ENCODE measurements around the gene XRRA1. TPM values are rescaled to one million over a fixed set of nuclear protein-coding genes. Genes with fewer than 3 reads are reported as not detected.

XRRA1 gene
- total and polyA plus RNA-seq, 3 donors from 2014 or later = 58.4 to 137 (median 74.0) TPM

DNA sequence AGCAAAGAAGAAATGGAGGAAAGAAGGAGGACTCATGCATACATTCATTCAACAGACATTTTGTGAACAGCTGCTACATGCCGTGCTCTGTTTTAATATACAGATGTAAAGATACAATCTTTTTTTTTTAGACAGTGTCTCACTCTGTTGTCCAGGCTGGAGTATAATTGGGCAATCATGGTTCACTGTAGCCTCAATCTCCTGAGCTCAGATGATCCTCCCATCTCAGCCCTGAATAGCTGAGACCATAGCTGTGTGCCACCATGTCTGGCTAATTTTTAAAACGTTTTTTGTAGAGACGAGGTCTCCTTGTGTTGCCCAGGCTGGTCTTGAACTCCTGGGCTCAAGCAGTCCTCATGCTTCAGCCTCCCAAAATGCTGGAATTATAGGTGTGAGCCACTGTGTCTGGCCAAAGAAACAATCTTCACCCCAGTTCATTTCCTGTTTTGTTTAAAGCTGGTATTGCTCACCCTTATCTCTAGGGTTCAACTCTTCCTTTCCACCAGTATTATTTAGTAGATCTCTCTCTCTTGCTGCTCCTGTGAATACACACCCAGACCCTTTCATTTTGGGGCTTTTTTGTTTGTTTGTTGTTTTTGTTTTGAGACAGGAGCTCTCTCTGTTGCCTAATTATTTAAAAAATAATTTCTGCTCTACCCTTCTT is 130.5 kb downstream of the XRRA1 start:
- Histone ChIP-seq H3K4me1 (peaks cover 20% of the 10 kb centered on the region), H3K27me3 (no peaks in the 10 kb centered on the region), H3K27ac (no peak overlapping the region), H3K9me3 (no peaks in the 10 kb centered on the region), H3K36me3 (ENCODE audit: low read depth, missing control alignments) (no peaks in the 10 kb centered on the region), H3K4me3 (no peak overlapping the region)
- WGBS, 2 donors = 67 to 93% methylated on average over 3 of the region's 3 CpGs
- intact Hi-C loops (cut with DNase I; ENCODE audit: low total_unique reads) = no loop called here
- DNase-seq = no peak
- TF ChIP-seq POLR2A (IDR thresholded peaks at IDR 0.05) = no peak
- TF ChIP-seq, protein P1, sequence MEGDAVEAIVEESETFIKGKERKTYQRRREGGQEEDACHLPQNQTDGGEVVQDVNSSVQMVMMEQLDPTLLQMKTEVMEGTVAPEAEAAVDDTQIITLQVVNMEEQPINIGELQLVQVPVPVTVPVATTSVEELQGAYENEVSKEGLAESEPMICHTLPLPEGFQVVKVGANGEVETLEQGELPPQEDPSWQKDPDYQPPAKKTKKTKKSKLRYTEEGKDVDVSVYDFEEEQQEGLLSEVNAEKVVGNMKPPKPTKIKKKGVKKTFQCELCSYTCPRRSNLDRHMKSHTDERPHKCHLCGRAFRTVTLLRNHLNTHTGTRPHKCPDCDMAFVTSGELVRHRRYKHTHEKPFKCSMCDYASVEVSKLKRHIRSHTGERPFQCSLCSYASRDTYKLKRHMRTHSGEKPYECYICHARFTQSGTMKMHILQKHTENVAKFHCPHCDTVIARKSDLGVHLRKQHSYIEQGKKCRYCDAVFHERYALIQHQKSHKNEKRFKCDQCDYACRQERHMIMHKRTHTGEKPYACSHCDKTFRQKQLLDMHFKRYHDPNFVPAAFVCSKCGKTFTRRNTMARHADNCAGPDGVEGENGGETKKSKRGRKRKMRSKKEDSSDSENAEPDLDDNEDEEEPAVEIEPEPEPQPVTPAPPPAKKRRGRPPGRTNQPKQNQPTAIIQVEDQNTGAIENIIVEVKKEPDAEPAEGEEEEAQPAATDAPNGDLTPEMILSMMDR (IDR thresholded peaks at IDR 0.05) = no peak

DNA sequence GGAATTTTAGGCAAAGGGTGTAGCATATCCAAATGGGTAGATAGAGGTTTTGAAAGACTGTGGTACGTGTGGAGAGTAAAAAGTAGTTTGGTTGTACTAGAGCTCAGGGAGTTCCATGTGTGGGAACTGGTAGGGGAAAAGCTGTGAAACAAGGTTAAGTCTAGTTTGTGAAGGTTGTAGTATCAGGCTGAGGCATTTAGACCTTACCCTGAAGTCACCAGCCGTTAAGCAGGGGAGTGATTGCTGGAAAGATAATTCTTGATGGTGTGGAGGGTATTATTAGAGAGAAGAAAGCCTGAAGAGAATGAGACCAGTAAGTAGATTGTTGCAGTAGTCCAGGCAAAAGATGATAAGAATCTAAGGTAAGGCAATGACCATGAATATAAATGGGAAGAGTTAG is 132.2 kb downstream of the XRRA1 start:
- no peak for DNase-seq
- 87 to 90% methylated on average over 2 of the region's 2 CpGs for WGBS, 2 donors
- intact Hi-C loops (cut with DNase I; ENCODE audit: low total_unique reads) = no loop called here
- Histone ChIP-seq H3K27ac (no peak overlapping the region), H3K4me1 (peaks cover 13% of the 10 kb centered on the region), H3K27me3 (no peaks in the 10 kb centered on the region), H3K4me3 (no peak overlapping the region), H3K9me3 (no peaks in the 10 kb centered on the region), H3K36me3 (ENCODE audit: low read depth, missing control alignments) (no peaks in the 10 kb centered on the region)
- TF ChIP-seq, protein P1 (IDR thresholded peaks at IDR 0.05) = no peak
- TF ChIP-seq POLR2A (IDR thresholded peaks at IDR 0.05) = no peak

DNA sequence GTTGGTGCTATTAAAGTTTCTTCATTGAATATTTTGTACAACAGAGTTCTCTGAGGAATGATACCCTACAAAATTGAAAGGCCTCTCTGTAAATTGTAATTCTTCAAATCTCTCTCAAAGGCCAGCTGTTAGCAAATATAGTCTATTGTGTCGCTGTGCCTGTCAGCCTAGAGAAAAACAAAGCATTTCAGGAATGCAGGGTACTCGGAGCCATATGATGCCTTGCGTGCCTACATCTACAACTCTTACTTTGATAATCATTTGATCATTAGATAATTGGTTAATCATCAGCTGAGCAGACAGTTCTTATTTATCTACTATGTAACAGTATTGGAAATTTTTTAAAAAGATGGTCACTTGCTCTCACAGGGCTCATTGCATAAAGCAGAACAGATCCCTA is 132.9 kb downstream of the XRRA1 start:
- Histone ChIP-seq H3K36me3 (ENCODE audit: low read depth, missing control alignments) (no peaks in the 10 kb centered on the region), H3K4me1 (peaks cover 13% of the 10 kb centered on the region), H3K4me3 (no peak overlapping the region), H3K27ac (no peak overlapping the region), H3K27me3 (no peaks in the 10 kb centered on the region), H3K9me3 (no peaks in the 10 kb centered on the region)
- intact Hi-C loops (cut with DNase I; ENCODE audit: low total_unique reads) = no loop called here
- DNase-seq = no peak
- 72 to 81% methylated on average over 3 of the region's 3 CpGs for WGBS, 2 donors
- TF ChIP-seq, protein P1 (IDR thresholded peaks at IDR 0.05) = no peak
- TF ChIP-seq POLR2A (IDR thresholded peaks at IDR 0.05) = no peak

DNA sequence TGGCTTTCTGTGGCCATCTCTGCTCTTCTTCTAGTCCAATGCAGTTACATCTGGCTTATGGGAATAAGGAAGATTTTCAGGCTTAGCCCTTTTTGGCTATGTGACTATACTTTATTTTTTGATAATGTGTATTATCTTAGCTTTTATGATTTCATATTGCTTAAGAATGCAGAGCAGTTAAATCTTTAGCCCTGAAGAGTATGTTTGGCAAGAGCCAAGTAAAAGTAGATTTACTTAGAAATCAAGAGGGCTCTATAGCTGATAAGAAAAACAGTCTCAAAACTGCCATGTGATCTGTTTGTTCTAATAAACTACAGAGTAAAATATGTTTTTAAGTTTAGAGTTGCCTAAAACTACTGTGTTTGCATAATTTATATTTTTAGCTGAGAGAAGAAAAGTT is 139.1 kb downstream of the XRRA1 start:
- DNase-seq = no peak
- no peak for TF ChIP-seq POLR2A (IDR thresholded peaks at IDR 0.05)
- TF ChIP-seq, protein P1 (IDR thresholded peaks at IDR 0.05) = no peak
- Histone ChIP-seq H3K27me3 (no peaks in the 10 kb centered on the region), H3K36me3 (ENCODE audit: low read depth, missing control alignments) (no peaks in the 10 kb centered on the region), H3K4me3 (no peak overlapping the region), H3K4me1 (no peaks in the 10 kb centered on the region), H3K27ac (no peak overlapping the region), H3K9me3 (no peaks in the 10 kb centered on the region)
- intact Hi-C loops (cut with DNase I; ENCODE audit: low total_unique reads) = no loop called here

DNA sequence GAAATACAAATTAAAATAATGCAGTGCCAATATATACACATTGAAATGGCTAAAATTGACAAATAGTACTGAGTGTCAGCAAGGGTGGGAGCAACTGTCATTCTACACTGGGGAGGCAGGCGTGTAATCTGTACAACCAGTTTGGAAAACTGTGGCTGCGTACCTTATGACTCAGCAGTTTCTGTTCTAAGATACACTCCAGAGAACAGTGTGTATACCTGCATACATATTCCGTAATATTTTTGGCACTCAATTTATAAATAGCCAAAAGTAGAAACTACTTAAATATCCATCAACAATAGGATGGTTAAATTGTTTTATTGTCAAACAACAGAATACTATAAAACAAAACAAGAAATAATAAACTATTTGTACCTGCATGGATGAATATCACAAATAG is 142.6 kb downstream of the XRRA1 start:
- DNase-seq = no peak
- 88 to 92% methylated on average over 3 of the region's 3 CpGs for WGBS, 2 donors
- H3K4me3 ChIP-seq = no peak overlapping the region
- H3K36me3 ChIP-seq (ENCODE audit: low read depth, missing control alignments) = no peaks in the 10 kb centered on the region
- intact Hi-C loops (cut with DNase I; ENCODE audit: low total_unique reads) = no loop called here
- no peaks in the 10 kb centered on the region for H3K27me3 ChIP-seq
- H3K4me1 ChIP-seq = no peaks in the 10 kb centered on the region
- TF ChIP-seq POLR2A (IDR thresholded peaks at IDR 0.05) = no peak
- TF ChIP-seq, protein P1 (IDR thresholded peaks at IDR 0.05) = no peak
- no peak overlapping the region for H3K27ac ChIP-seq
- no peaks in the 10 kb centered on the region for H3K9me3 ChIP-seq
